ENCODE results near the gene SH3RF3.
"Not testable (repeated sequence)": the region's sequence is repeated elsewhere in the genome, so short reads cannot be mapped to it uniquely, and the experiment has no call there.

Gene SH3RF3

GRCh38 chr2:109160714-109161440 lies 31.9 kb downstream of the SH3RF3 start:
- WGBS, 2 donors (ENCODE audit: extremely low coverage in 2 of 2, insufficient read length in 2 of 2, insufficient replicate concordance in 1 of 2): no CpG with 5 or more reads among the region's 8 CpGs
- H3K4ac ChIP-seq (ENCODE audit: low read length): no peak overlapping the region
- peaks cover 3 to 4% of the 10 kb centered on the region in 2 donors for H3K4me1 ChIP-seq (ENCODE audit: control insufficient read depth in 2 of 2, insufficient read depth in 1 of 2, low read depth in 1 of 2, low read length in 2 of 2)
- H4K91ac ChIP-seq (ENCODE audit: low read depth, low read length, poor library complexity): no peak overlapping the region
- no peak overlapping the region for H4K8ac ChIP-seq (ENCODE audit: low read depth, low read length)
- H3K79me1 ChIP-seq (ENCODE audit: low read depth, low read length): no peaks in the 10 kb centered on the region
- no peak for DNase-seq (ENCODE audit: low spot score)
- H3K9me3 ChIP-seq (replicated peaks in 1 of 2; ENCODE audit: control insufficient read depth in 2 of 2, insufficient read depth in 1 of 2, low read depth in 1 of 2, low read length in 2 of 2): no peaks in the 10 kb centered on the region
- no peaks in the 10 kb centered on the region for H3K36me3 ChIP-seq (replicated peaks in 1 of 2; ENCODE audit: control insufficient read depth in 2 of 2, insufficient read depth in 2 of 2, low read length in 2 of 2)
- no peak overlapping the region for H3K27ac ChIP-seq (replicated peaks; ENCODE audit: low read length)
- H2BK5ac ChIP-seq (ENCODE audit: low read length): no peak overlapping the region
- no peak overlapping the region for H2BK12ac ChIP-seq (ENCODE audit: low read length)
- H3K4me3 ChIP-seq (ENCODE audit: low read length in 2 of 2): peak overlapping the region in 1 of 2 donors; percentile 9
- no peak overlapping the region for H3K18ac ChIP-seq (ENCODE audit: low read length)
- no peaks in the 10 kb centered on the region for H3K27me3 ChIP-seq (ENCODE audit: control insufficient read depth in 3 of 3, insufficient read depth in 3 of 3, low read depth in 1 of 3, low read length in 3 of 3)
- no peak overlapping the region for H3K14ac ChIP-seq (ENCODE audit: low read length)
- no peak overlapping the region for H2AFZ ChIP-seq (ENCODE audit: low read length)
- H2BK15ac ChIP-seq (ENCODE audit: low read length): no peak overlapping the region
- no peak overlapping the region for H3K9ac ChIP-seq (ENCODE audit: low read depth, low read length, poor library complexity)
- no peak overlapping the region for H2BK120ac ChIP-seq (ENCODE audit: low read depth, low read length)
- no peak overlapping the region for H3K23ac ChIP-seq (ENCODE audit: low read depth, low read length, poor library complexity)
- H3K4me2 ChIP-seq (ENCODE audit: insufficient read depth, low read length, poor library complexity, severe bottlenecking): no peak overlapping the region
- no peak overlapping the region for H2AK5ac ChIP-seq (ENCODE audit: low read depth, low read length)

- not testable (repeated sequence) for H3K4ac ChIP-seq (ENCODE audit: low read length); H3K14ac ChIP-seq (ENCODE audit: low read length); H3K4me2 ChIP-seq (ENCODE audit: insufficient read depth, low read length, poor library complexity, severe bottlenecking); H3K36me3 ChIP-seq (replicated peaks in 1 of 2; ENCODE audit: control insufficient read depth in 2 of 2, insufficient read depth in 2 of 2, low read length in 2 of 2); H2BK5ac ChIP-seq (ENCODE audit: low read length); H3K4me3 ChIP-seq (ENCODE audit: low read length in 2 of 2); H2BK120ac ChIP-seq (ENCODE audit: low read depth, low read length); H4K8ac ChIP-seq (ENCODE audit: low read depth, low read length); H3K9me3 ChIP-seq (replicated peaks in 1 of 2; ENCODE audit: control insufficient read depth in 2 of 2, insufficient read depth in 1 of 2, low read depth in 1 of 2, low read length in 2 of 2); H3K23ac ChIP-seq (ENCODE audit: low read depth, low read length, poor library complexity); H2AFZ ChIP-seq (ENCODE audit: low read length); H2BK15ac ChIP-seq (ENCODE audit: low read length); H2AK5ac ChIP-seq (ENCODE audit: low read depth, low read length); H3K18ac ChIP-seq (ENCODE audit: low read length); DNase-seq (ENCODE audit: low spot score); H3K27me3 ChIP-seq (ENCODE audit: control insufficient read depth in 3 of 3, insufficient read depth in 3 of 3, low read depth in 1 of 3, low read length in 3 of 3); H3K4me1 ChIP-seq (ENCODE audit: control insufficient read depth in 2 of 2, insufficient read depth in 1 of 2, low read depth in 1 of 2, low read length in 2 of 2); H3K27ac ChIP-seq (replicated peaks; ENCODE audit: low read length); H2BK12ac ChIP-seq (ENCODE audit: low read length); H3K79me1 ChIP-seq (ENCODE audit: low read depth, low read length); H4K91ac ChIP-seq (ENCODE audit: low read depth, low read length, poor library complexity); H3K9ac ChIP-seq (ENCODE audit: low read depth, low read length, poor library complexity)
- no CpG with 5 or more reads among the region's 2 CpGs for WGBS, 2 donors (ENCODE audit: extremely low coverage in 2 of 2, insufficient read length in 2 of 2, insufficient replicate concordance in 1 of 2)
Measured at GRCh38 chr2:109162367-109162766, 33.4 kb downstream of the SH3RF3 start.

GRCh38 chr2:109162999-109163398 lies 34.0 kb downstream of the SH3RF3 start:
- H4K8ac ChIP-seq (ENCODE audit: low read depth, low read length): no peak overlapping the region

GRCh38 chr2:109164311-109164710 lies 35.3 kb downstream of the SH3RF3 start:
- H3K9me3 ChIP-seq (replicated peaks in 1 of 2; ENCODE audit: control insufficient read depth in 2 of 2, insufficient read depth in 1 of 2, low read depth in 1 of 2, low read length in 2 of 2): no peaks in the 10 kb centered on the region
- no peak overlapping the region for H3K4ac ChIP-seq (ENCODE audit: low read length)
- no peak overlapping the region for H3K9ac ChIP-seq (ENCODE audit: low read depth, low read length, poor library complexity)
- no peak overlapping the region for H2BK5ac ChIP-seq (ENCODE audit: low read length)
- DNase-seq (ENCODE audit: low spot score): no peak
- H4K91ac ChIP-seq (ENCODE audit: low read depth, low read length, poor library complexity): no peak overlapping the region
- H3K27me3 ChIP-seq (ENCODE audit: control insufficient read depth in 3 of 3, insufficient read depth in 3 of 3, low read depth in 1 of 3, low read length in 3 of 3): peaks cover 0 to 3% (median 0%) of the 10 kb centered on the region in 3 experiments
- no peak overlapping the region for H2BK120ac ChIP-seq (ENCODE audit: low read depth, low read length)
- WGBS, 2 donors (ENCODE audit: extremely low coverage in 2 of 2, insufficient read length in 2 of 2, insufficient replicate concordance in 1 of 2): no CpG with 5 or more reads among the region's 1 CpG
- H2AK5ac ChIP-seq (ENCODE audit: low read depth, low read length): no peak overlapping the region
- no peak overlapping the region for H3K14ac ChIP-seq (ENCODE audit: low read length)
- no peak overlapping the region for H2BK15ac ChIP-seq (ENCODE audit: low read length)
- H3K4me3 ChIP-seq (ENCODE audit: low read length in 2 of 2): no peak overlapping the region
- H3K18ac ChIP-seq (ENCODE audit: low read length): no peak overlapping the region
- H3K36me3 ChIP-seq (replicated peaks in 1 of 2; ENCODE audit: control insufficient read depth in 2 of 2, insufficient read depth in 2 of 2, low read length in 2 of 2): no peaks in the 10 kb centered on the region
- H3K23ac ChIP-seq (ENCODE audit: low read depth, low read length, poor library complexity): no peak overlapping the region
- H4K8ac ChIP-seq (ENCODE audit: low read depth, low read length): no peak overlapping the region
- no peak overlapping the region for H3K27ac ChIP-seq (replicated peaks; ENCODE audit: low read length)
- H2AFZ ChIP-seq (ENCODE audit: low read length): no peak overlapping the region
- H3K79me1 ChIP-seq (ENCODE audit: low read depth, low read length): no peaks in the 10 kb centered on the region
- no peaks in the 10 kb centered on the region for H3K4me1 ChIP-seq (ENCODE audit: control insufficient read depth in 2 of 2, insufficient read depth in 1 of 2, low read depth in 1 of 2, low read length in 2 of 2)
- no peak overlapping the region for H2BK12ac ChIP-seq (ENCODE audit: low read length)
- H3K4me2 ChIP-seq (ENCODE audit: insufficient read depth, low read length, poor library complexity, severe bottlenecking): no peak overlapping the region

More at GRCh38 chr2:109162999-109163398, 34.0 kb downstream of the SH3RF3 start:
- H2BK120ac ChIP-seq (ENCODE audit: low read depth, low read length): no peak overlapping the region
- H3K9me3 ChIP-seq (replicated peaks in 1 of 2; ENCODE audit: control insufficient read depth in 2 of 2, insufficient read depth in 1 of 2, low read depth in 1 of 2, low read length in 2 of 2): no peaks in the 10 kb centered on the region
- no peak overlapping the region for H2AK5ac ChIP-seq (ENCODE audit: low read depth, low read length)
- H3K27me3 ChIP-seq (ENCODE audit: control insufficient read depth in 3 of 3, insufficient read depth in 3 of 3, low read depth in 1 of 3, low read length in 3 of 3): no peaks in the 10 kb centered on the region
- H3K27ac ChIP-seq (replicated peaks; ENCODE audit: low read length): no peak overlapping the region
- no peak overlapping the region for H3K9ac ChIP-seq (ENCODE audit: low read depth, low read length, poor library complexity)
- H2BK12ac ChIP-seq (ENCODE audit: low read length): no peak overlapping the region
- no peak overlapping the region for H4K91ac ChIP-seq (ENCODE audit: low read depth, low read length, poor library complexity)
- no peak overlapping the region for H3K4me2 ChIP-seq (ENCODE audit: insufficient read depth, low read length, poor library complexity, severe bottlenecking)
- no CpG with 5 or more reads among the region's 7 CpGs for WGBS, 2 donors (ENCODE audit: extremely low coverage in 2 of 2, insufficient read length in 2 of 2, insufficient replicate concordance in 1 of 2)
- H2AFZ ChIP-seq (ENCODE audit: low read length): no peak overlapping the region
- no peak overlapping the region for H3K4ac ChIP-seq (ENCODE audit: low read length)
- no peaks in the 10 kb centered on the region for H3K79me1 ChIP-seq (ENCODE audit: low read depth, low read length)
- H3K23ac ChIP-seq (ENCODE audit: low read depth, low read length, poor library complexity): no peak overlapping the region
- no peak overlapping the region for H3K14ac ChIP-seq (ENCODE audit: low read length)
- H3K36me3 ChIP-seq (replicated peaks in 1 of 2; ENCODE audit: control insufficient read depth in 2 of 2, insufficient read depth in 2 of 2, low read length in 2 of 2): no peaks in the 10 kb centered on the region
- no peak overlapping the region for H2BK5ac ChIP-seq (ENCODE audit: low read length)
- no peak for DNase-seq (ENCODE audit: low spot score)
- H3K18ac ChIP-seq (ENCODE audit: low read length): no peak overlapping the region
- H3K4me1 ChIP-seq (ENCODE audit: control insufficient read depth in 2 of 2, insufficient read depth in 1 of 2, low read depth in 1 of 2, low read length in 2 of 2): no peaks in the 10 kb centered on the region
- H2BK15ac ChIP-seq (ENCODE audit: low read length): no peak overlapping the region
- no peak overlapping the region for H3K4me3 ChIP-seq (ENCODE audit: low read length in 2 of 2)
